Inflammatory macrophage treated with lipopolysaccharide for 4 hours (primary cell): ENCODE data around the gene KANK4.
"Not testable (repeated sequence)": the region's sequence is repeated elsewhere in the genome, so short reads cannot be mapped to it uniquely, and the experiment has no call there.

Experiments used
- DNase-seq: peaks from one replicate; pipeline ENCODE4 v3.0.0-alpha.2; 2020

The KANK4 gene

GRCh38 chr1:62269851-62270495 lies 49.3 kb downstream of the KANK4 start:
- DNase-seq = peak; percentile 36

GRCh38 chr1:62269439-62269838 lies 49.8 kb downstream of the KANK4 start:
- no peak for DNase-seq

GRCh38 chr1:62268315-62268714 lies 50.9 kb downstream of the KANK4 start:
- DNase-seq = no peak

GRCh38 chr1:62265956-62266935 lies 53.0 kb downstream of the KANK4 start:
- peak; percentile 60 for DNase-seq

- peak; percentile 16 for DNase-seq
Measured at GRCh38 chr1:62263814-62264353, 55.4 kb downstream of the KANK4 start.

GRCh38 chr1:62263006-62263813 lies 56.0 kb downstream of the KANK4 start:
- peak; percentile 20 for DNase-seq

GRCh38 chr1:62260688-62261087 lies 58.5 kb downstream of the KANK4 start:
- DNase-seq = no peak

GRCh38 chr1:62259551-62259950 lies 59.7 kb downstream of the KANK4 start:
- DNase-seq = no peak

- DNase-seq = no peak
Measured at GRCh38 chr1:62250126-62250726, 69.0 kb downstream of the KANK4 start.

GRCh38 chr1:62247391-62248168 lies 71.7 kb downstream of the KANK4 start:
- DNase-seq = no peak

- peak; percentile 26 for DNase-seq
Measured at GRCh38 chr1:62245201-62245600, 74.0 kb downstream of the KANK4 start.

- not testable (repeated sequence) for DNase-seq
Measured at GRCh38 chr1:62244380-62244779, 74.9 kb downstream of the KANK4 start.

GRCh38 chr1:62241371-62242131 lies 77.7 kb downstream of the KANK4 start:
- no peak for DNase-seq

GRCh38 chr1:62240651-62241370 lies 78.4 kb downstream of the KANK4 start:
- no peak for DNase-seq

GRCh38 chr1:62239652-62240403 lies 79.4 kb downstream of the KANK4 start:
- DNase-seq = not testable (repeated sequence)

- DNase-seq = no peak
Measured at GRCh38 chr1:62238507-62238906, 80.7 kb downstream of the KANK4 start.

- no peak for DNase-seq
Measured at GRCh38 chr1:62237950-62238374, 81.3 kb downstream of the KANK4 start.

GRCh38 chr1:62237361-62237760 lies 81.9 kb downstream of the KANK4 start:
- no peak for DNase-seq

- no peak for DNase-seq
Measured at GRCh38 chr1:62235576-62235975, 83.7 kb downstream of the KANK4 start.
